H1 (cell line): ENCODE measurements around the gene VSIR. TPM values are rescaled to one million over a fixed set of nuclear protein-coding genes. Genes with fewer than 3 reads are reported as not detected.

Experiments used
- CTCF ChIA-PET: fragments of 300-600 bp; sonication (Branson Sonifier 250); formaldehyde crosslinking; loops from one replicate; lab custom pipeline; 2021; ENCODE audit not compliant: partially characterized antibody; lab: Charles Lee
- POLR2A ChIA-PET: fragments of 300-600 bp; sonication (Branson Sonifier 250); formaldehyde crosslinking; loops from one replicate; lab custom pipeline; 2021; ENCODE audit warnings: inconsistent platforms; ENCODE audit not compliant: partially characterized antibody; lab: Charles Lee
- DNase-seq, 2 experiments: peaks; one replicate each; pipeline versions ENCODE4 v3.0.0 to v3.0.0-alpha.2; 2010 to 2022; ENCODE audit warnings: low spot score in 2 of 2, low read depth in 1 of 2, mixed read lengths in 1 of 2
- FAIRE-seq: peaks from 2 replicates; lab custom pipeline; 2011; peaks lifted over from hg19 to GRCh38; lab: Jason Lieb, UNC
- H2AFZ ChIP-seq: 2 replicates; pipeline ENCODE4 v1.8.1; 2012; ENCODE audit warnings: low read length, inconsistent platforms
- H2AK5ac ChIP-seq: 2 replicates; pipeline ENCODE4 v1.6.1; 2013; ENCODE audit warnings: low read depth, low read length
- H2BK120ac ChIP-seq: replicated peaks from 2 replicates; pipeline ENCODE3; 2013; ENCODE audit warnings: low read depth, low read length, inconsistent platforms
- H2BK12ac ChIP-seq: 2 replicates; pipeline ENCODE4 v1.6.1; 2013; ENCODE audit warnings: low read depth, low read length
- H2BK15ac ChIP-seq: 2 replicates; pipeline ENCODE4 v1.6.1; 2013; ENCODE audit warnings: low read length
- H2BK20ac ChIP-seq: 2 replicates; pipeline ENCODE4 v1.6.1; 2013; ENCODE audit warnings: low read length
- H2BK5ac ChIP-seq: 2 replicates; pipeline ENCODE4 v1.6.1; 2013; ENCODE audit warnings: low read depth, low read length
- H3K14ac ChIP-seq: 2 replicates; pipeline ENCODE4 v1.6.1; 2013; ENCODE audit warnings: inconsistent platforms; ENCODE audit not compliant: insufficient read length
- H3K18ac ChIP-seq: 2 replicates; pipeline ENCODE4 v1.6.1; 2013; ENCODE audit warnings: low read length; ENCODE audit errors: extremely low read depth
- H3K23ac ChIP-seq: 2 replicates; pipeline ENCODE4 v1.6.1; 2013; ENCODE audit warnings: inconsistent platforms; ENCODE audit not compliant: insufficient read length
- H3K23me2 ChIP-seq: 2 replicates; pipeline ENCODE4 v1.6.1; 2013; ENCODE audit warnings: low read depth, low read length
- H3K27ac ChIP-seq: 2 replicates; pipeline ENCODE4 v1.6.1; 2011; ENCODE audit warnings: low read depth, low read length, inconsistent platforms
- H3K27me3 ChIP-seq, 4 experiments: replicated peaks in 1 of 4; 1 replicate in 1 of 4; 2 replicates in 3 of 4; pipeline versions ENCODE4 v1.6.1 to v1.8.1; 2011 to 2013; ENCODE audit warnings: low read length in 3 of 4, mild to moderate bottlenecking in 3 of 4, inconsistent platforms in 2 of 4, mixed read lengths in 2 of 4, moderate library complexity in 1 of 4; ENCODE audit not compliant: control insufficient read depth in 3 of 4, insufficient read depth in 3 of 4; ENCODE audit errors: extremely low read depth in 1 of 4
- H3K36me3 ChIP-seq, 4 experiments: 2 replicates each; pipeline versions ENCODE4 v1.6.1 to v1.8.1; 2011 to 2013; ENCODE audit warnings: mild to moderate bottlenecking in 4 of 4, low read length in 3 of 4, moderate library complexity in 2 of 4, control low read depth in 1 of 4, inconsistent platforms in 1 of 4; ENCODE audit not compliant: insufficient read depth in 4 of 4, control insufficient read depth in 2 of 4
- H3K4ac ChIP-seq: replicated peaks from 2 replicates; pipeline ENCODE3; 2013; ENCODE audit warnings: low read length, low read depth, mixed read lengths, inconsistent platforms; ENCODE audit not compliant: insufficient read length
- H3K4me1 ChIP-seq, 4 experiments: replicated peaks in 1 of 4; 1 replicate in 1 of 4; 2 replicates in 3 of 4; pipeline versions ENCODE4 v1.6.1 to v1.8.1; 2011 to 2013; ENCODE audit warnings: low read length in 3 of 4, inconsistent platforms in 2 of 4, mixed read lengths in 1 of 4; ENCODE audit not compliant: insufficient read depth in 4 of 4, control insufficient read depth in 3 of 4
- H3K4me2 ChIP-seq, 2 experiments: 2 replicates each; pipeline versions ENCODE4 v1.6.1 to v1.8.1; 2011 to 2013; ENCODE audit warnings: low read depth in 2 of 2, low read length in 2 of 2, control low read depth in 1 of 2, inconsistent platforms in 1 of 2, mild to moderate bottlenecking in 1 of 2; ENCODE audit not compliant: insufficient read depth in 1 of 2
- H3K4me3 ChIP-seq, 4 experiments: fragments of 200-600, 300-600 bp in 1 of 4; sonication (generic), shearing (Covaris generic), sonication (Bioruptor Twin) in 1 of 4; 2 replicates each; pipeline versions ENCODE4 v1.5.1 to v1.8.1; 2011 to 2016; ENCODE audit warnings: low read length in 4 of 4, low read depth in 3 of 4, control low read depth in 2 of 4, inconsistent platforms in 2 of 4, mild to moderate bottlenecking in 2 of 4, mixed read lengths in 1 of 4, moderate library complexity in 1 of 4; ENCODE audit not compliant: insufficient read depth in 2 of 4; ENCODE audit errors: extremely low read depth in 1 of 4
- H3K56ac ChIP-seq: replicated peaks from 2 replicates; pipeline ENCODE3; 2013; ENCODE audit warnings: low read depth, mild to moderate bottlenecking, mixed read lengths, low read length, inconsistent platforms; ENCODE audit not compliant: insufficient read length
- H3K79me1 ChIP-seq: 2 replicates; pipeline ENCODE4 v1.6.1; 2013; ENCODE audit warnings: low read depth, low read length, control low read depth
- H3K79me2 ChIP-seq, 2 experiments: 2 replicates each; pipeline versions ENCODE4 v1.6.1 to v1.8.1; 2012 to 2013; ENCODE audit warnings: low read length in 2 of 2, mild to moderate bottlenecking in 2 of 2, inconsistent platforms in 1 of 2; ENCODE audit not compliant: insufficient read depth in 2 of 2, control insufficient read depth in 1 of 2
- H3K9ac ChIP-seq, 4 experiments: replicated peaks in 1 of 4; 1 replicate in 1 of 4; 2 replicates in 3 of 4; pipeline versions ENCODE4 v1.6.1 to v1.8.1; 2011 to 2013; ENCODE audit warnings: low read depth in 3 of 4, low read length in 3 of 4, control low read depth in 2 of 4, mild to moderate bottlenecking in 2 of 4, moderate library complexity in 2 of 4, inconsistent platforms in 1 of 4; ENCODE audit errors: extremely low read depth in 1 of 4
- H3K9me3 ChIP-seq, 2 experiments: 2 replicates each; pipeline versions ENCODE4 v1.6.1 to v1.8.1; 2012 to 2013; ENCODE audit warnings: mild to moderate bottlenecking in 2 of 2, moderate library complexity in 2 of 2, control low read depth in 1 of 2, inconsistent platforms in 1 of 2, low read depth in 1 of 2, low read length in 1 of 2, mixed read lengths in 1 of 2; ENCODE audit not compliant: insufficient read depth in 2 of 2
- H4K20me1 ChIP-seq, 2 experiments: replicated peaks in 1 of 2; 2 replicates each; pipeline versions ENCODE3 to v1.8.1; 2011 to 2013; ENCODE audit warnings: inconsistent platforms in 2 of 2, low read length in 2 of 2, mild to moderate bottlenecking in 1 of 2; ENCODE audit not compliant: insufficient read depth in 2 of 2, control insufficient read depth in 1 of 2
- H4K5ac ChIP-seq: 2 replicates; pipeline ENCODE4 v1.6.1; 2013; ENCODE audit warnings: low read length, low read depth, mixed read lengths, inconsistent platforms; ENCODE audit not compliant: insufficient read length
- H4K8ac ChIP-seq: 2 replicates; pipeline ENCODE4 v1.8.0; 2013; ENCODE audit warnings: mild to moderate bottlenecking, moderate library complexity, low read length, inconsistent platforms; ENCODE audit not compliant: insufficient read depth; ENCODE audit errors: extremely low read depth
- H4K91ac ChIP-seq: replicated peaks from 2 replicates; pipeline ENCODE3; 2013; ENCODE audit warnings: low read length, mixed read lengths, inconsistent platforms; ENCODE audit not compliant: insufficient read length
- EP300 ChIP-seq, 2 experiments: IDR thresholded peaks; 1 replicate in 1 of 2; 2 replicates in 1 of 2; pipeline ENCODE4 v1.6.1; 2011 to 2012; ENCODE audit warnings: low read depth in 2 of 2, low read length in 2 of 2, mild to moderate bottlenecking in 2 of 2, borderline replicate concordance in 1 of 2, inconsistent platforms in 1 of 2, moderate library complexity in 1 of 2
- MAFK ChIP-seq: IDR thresholded peaks from 2 replicates; pipeline ENCODE4 v1.6.1; 2012; ENCODE audit warnings: low read depth, mild to moderate bottlenecking, improper control_type of control experiment, low read length
- PHF8 ChIP-seq: fragments of 200-600 bp; sonication (generic); conservative IDR thresholded peaks from 2 replicates; pipeline ENCODE4 v1.7.1; 2012; ENCODE audit warnings: low read depth, mild to moderate bottlenecking, inconsistent platforms, low read length, moderate library complexity
- RAD21 ChIP-seq, 2 experiments: IDR thresholded peaks in 1 of 2; conservative IDR thresholded peaks in 1 of 2; 2 replicates each; pipeline ENCODE4 v1.6.1; 2011; ENCODE audit warnings: low read depth in 2 of 2, low read length in 2 of 2, improper control_type of control experiment in 1 of 2, inconsistent platforms in 1 of 2, mild to moderate bottlenecking in 1 of 2, moderate library complexity in 1 of 2
- RBBP5 ChIP-seq: IDR thresholded peaks from 2 replicates; pipeline ENCODE4 v1.7.1; 2012; ENCODE audit warnings: low read depth, mild to moderate bottlenecking, inconsistent platforms, low read length, moderate library complexity, borderline replicate concordance
- RFX5 ChIP-seq: IDR thresholded peaks from 2 replicates; pipeline ENCODE4 v1.6.1; 2011; ENCODE audit warnings: low read depth, low read length, improper control_type of control experiment, borderline replicate concordance
- SIX5 ChIP-seq: IDR thresholded peaks from 2 replicates; pipeline ENCODE4 v1.6.1; 2011; ENCODE audit warnings: mild to moderate bottlenecking, low read depth, low read length
- WGBS, 2 experiments: shearing (Covaris generic) in 1 of 2; methylation state at CpG; one replicate each; pipeline versions ENCODE4 v1.1.6 to v1.1.7; 2013 to 2015; ENCODE audit warnings: low lambda C conversion rate in 2 of 2, mixed read lengths in 2 of 2, inconsistent platforms in 1 of 2, low coverage in 1 of 2, missing lambda C conversion rate in 1 of 2; ENCODE audit not compliant: insufficient replicate concordance in 2 of 2, insufficient coverage in 1 of 2, insufficient read length in 1 of 2; ENCODE audit errors: extremely low coverage in 1 of 2, missing lambda C conversion rate in 1 of 2; 5-methylcytosine and 5-hydroxymethylcytosine counted together
- polyA plus RNA-seq, 7 experiments: library from polyadenylated mRNA; depleted of rRNA in 3 of 7; stranded (reverse) in 5 of 7; unstranded in 2 of 7; fragments of >200 nt in 5 of 7; fragments of 200-250 nt in 2 of 7; gene quantifications; 1 replicate in 5 of 7; 2 replicates in 1 of 7; 4 replicates in 1 of 7; pipeline versions ENCODE4 v1.2.1 to v1.2.3, GENCODE V29; 2011 to 2013; ENCODE audit warnings: missing spikeins in 2 of 7, mixed read lengths in 2 of 7
- total RNA-seq: library from RNA; stranded (reverse); fragmentation: NEBNext Ultra II Directional; extraction: Animal tissue kit (Norgen Biotek cat#: 25700); gene quantifications from 2 replicates; pipeline ENCODE4 v1.2.1, GENCODE V29; 2021
- TF ChIP-seq, protein P1 (sequence below): IDR thresholded peaks from 2 replicates; pipeline ENCODE4 v1.6.1; 2012; ENCODE audit warnings: inconsistent platforms

Gene VSIR
- total and polyA plus RNA-seq, 2 of the 8 experiments (the other 6 are each of a cell fraction or from before 2014, with no cell fraction given), result 0.33 TPM; not detected in 1

DNA sequence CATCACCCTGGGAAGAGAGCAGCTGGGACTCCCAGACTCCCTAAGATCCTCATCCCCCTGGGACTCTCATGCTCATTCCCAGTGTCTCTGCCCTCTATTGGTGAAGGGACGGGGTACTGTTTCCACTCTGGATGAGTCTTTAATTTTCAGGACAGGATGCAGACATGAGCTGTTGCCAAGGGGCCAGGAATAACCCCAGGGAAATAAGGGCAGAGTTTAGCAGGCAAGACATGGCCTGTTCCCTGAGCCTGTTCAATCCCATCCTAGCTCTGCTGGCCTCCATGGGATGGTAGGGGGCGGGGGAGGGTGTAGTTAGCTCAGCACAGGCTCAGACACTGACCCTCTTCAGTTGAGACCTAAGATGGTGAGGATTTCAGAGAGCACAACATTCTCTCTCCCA is 67.7 kb downstream of the VSIR start:
- no peak overlapping the region for H3K4me2 ChIP-seq
- no peak for DNase-seq
- no peak overlapping the region for H4K8ac ChIP-seq
- H2BK15ac ChIP-seq, result no peak overlapping the region
- H3K27me3 ChIP-seq, result peaks cover 0 to 3% (median 0%) of the 10 kb centered on the region in 4 experiments; a peak in 1 of 7 replicates
- no peak overlapping the region for H3K4ac ChIP-seq
- H4K20me1 ChIP-seq, result no peaks in the 10 kb centered on the region
- no peak overlapping the region for H3K14ac ChIP-seq
- H2AK5ac ChIP-seq, result no peak overlapping the region
- H2AFZ ChIP-seq, result no peak overlapping the region
- no peak overlapping the region for H3K56ac ChIP-seq
- H3K18ac ChIP-seq, result no peak overlapping the region
- H2BK12ac ChIP-seq, result no peak overlapping the region
- no peak overlapping the region for H2BK120ac ChIP-seq
- CTCF ChIA-PET, result interaction anchor here (0.6 to 7.0 kb wide), 47 partner anchors 7 to 1723 kb away, joined by 3 to 169 read pairs (median 5); partner anchors contain the start of genes C10orf105, CDH23 and SLC29A3
- no peak overlapping the region for H4K91ac ChIP-seq
- H3K9ac ChIP-seq, result no peak overlapping the region
- no peaks in the 10 kb centered on the region for H3K79me1 ChIP-seq
- H4K5ac ChIP-seq, result no peak overlapping the region
- no peaks in the 10 kb centered on the region for H3K79me2 ChIP-seq
- H3K27ac ChIP-seq, result no peak overlapping the region
- H3K23ac ChIP-seq, result no peak overlapping the region
- no peak overlapping the region for H3K4me3 ChIP-seq
- no peaks in the 10 kb centered on the region; a peak in 3 of 7 replicates for H3K4me1 ChIP-seq
- H3K36me3 ChIP-seq, result no peaks in the 10 kb centered on the region
- H3K23me2 ChIP-seq, result no peaks in the 10 kb centered on the region
- no peaks in the 10 kb centered on the region for H3K9me3 ChIP-seq
- 67% methylated on average over 2 of the region's 2 CpGs; no CpG with 5 or more reads in 1 of the 2 experiments for WGBS, 2 experiments
- no peak overlapping the region for H2BK5ac ChIP-seq
- TF ChIP-seq RAD21 (IDR thresholded peaks at IDR 0.05 in 1 of 2, conservative IDR thresholded peaks at IDR 0.05 in 1 of 2; ENCODE audit: low read depth in 2 of 2, low read length in 2 of 2), result peak in 1 of 2 experiments; percentile 4; a peak in 1 of 4 replicates
- TF ChIP-seq RFX5, result no peak
- TF ChIP-seq MAFK, result no peak
- TF ChIP-seq EP300 (IDR thresholded peaks at IDR 0.05; ENCODE audit: borderline replicate concordance in 1 of 2, low read depth in 2 of 2, low read length in 2 of 2), result no peak
- TF ChIP-seq, protein P1, sequence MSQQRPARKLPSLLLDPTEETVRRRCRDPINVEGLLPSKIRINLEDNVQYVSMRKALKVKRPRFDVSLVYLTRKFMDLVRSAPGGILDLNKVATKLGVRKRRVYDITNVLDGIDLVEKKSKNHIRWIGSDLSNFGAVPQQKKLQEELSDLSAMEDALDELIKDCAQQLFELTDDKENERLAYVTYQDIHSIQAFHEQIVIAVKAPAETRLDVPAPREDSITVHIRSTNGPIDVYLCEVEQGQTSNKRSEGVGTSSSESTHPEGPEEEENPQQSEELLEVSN, result no peak
- TF ChIP-seq RBBP5, result no peak
- no peak for TF ChIP-seq SIX5
- no peak for TF ChIP-seq PHF8
- TF ChIP-seq, all 59 proteins: peak for 1
- no peak overlapping the region for H2BK20ac ChIP-seq
- POLR2A ChIA-PET, result no interaction called here
- FAIRE-seq, result no peak
